GM10248 (cell line): ENCODE results near the gene CDC42BPG.

Source experiments
- CTCF ChIA-PET: fragments of 300-600 bp; sonication (Branson Sonifier 250); formaldehyde crosslinking; extraction: SDS; loops from one replicate; lab custom pipeline; 2021; ENCODE audit warnings: antibody characterized with exemption; lab: Yijun Ruan, JAX
- POLR2A ChIA-PET: fragments of 350-650 bp; sonication (Branson Sonifier 250); formaldehyde crosslinking; extraction: SDS; loops from one replicate; lab custom pipeline; 2020; ENCODE audit warnings: antibody characterized with exemption; lab: Yijun Ruan, JAX
- DNase-seq: peaks from one replicate; pipeline ENCODE4 v3.0.0; 2012; ENCODE audit errors: extremely low spot score
- CTCF ChIP-seq: IDR thresholded peaks from 2 replicates; pipeline ENCODE4 v1.5.1; 2012; ENCODE audit warnings: mild to moderate bottlenecking, low read depth; ENCODE audit errors: extremely low read depth, missing control alignments, control extremely low read depth

The CDC42BPG gene

GRCh38 chr11:64844330-64845128, at the start of gene CDC42BPG:
CDC42BPG (minus strand) TSS chr11:64844653; CDS start chr11:64844569, 84 bp downstream.
- CTCF ChIA-PET, result interaction anchor here (0.8 to 33.1 kb wide), 18 partner anchors 8 to 277 kb away, joined by 3 to 1137 read pairs (median 4); partner anchors contain the start of genes ARL2, EHD1 and TM7SF2
- POLR2A ChIA-PET, result interaction anchor here (1.4 to 11.9 kb wide), 2 partner anchors 31 to 273 kb away, joined by 3 to 129 read pairs; partner anchors contain the start of genes EHD1 and ZNHIT2
- peak; percentile 82 for TF ChIP-seq CTCF
- peak; percentile 83 for DNase-seq

- ChIA-PET POLR2A (no interaction called here), CTCF (interaction anchor here (0.7 to 31.5 kb wide), 15 partner anchors 8 to 228 kb away, joined by 3 to 1137 read pairs (median 3); partner anchors contain the start of genes CDC42BPG, EHD1, FAU and MEN1)
- DNase-seq, result no peak
- no peak for TF ChIP-seq CTCF
Measured at GRCh38 chr11:64893194-64894069, 49.0 kb upstream of the CDC42BPG start.

- no peak for TF ChIP-seq CTCF
- CTCF ChIA-PET, result interaction anchor here (1.5 to 31.5 kb wide), 5 partner anchors 8 to 45 kb away, joined by 3 to 1137 read pairs (median 28); partner anchors contain the start of genes CDC42BPG and EHD1
- no peak for DNase-seq
- POLR2A ChIA-PET, result interaction anchor here (0.9 kb wide), 1 partner anchor 16 kb away, joined by 3 read pairs; no protein-coding TSS in a partner anchor
Measured at GRCh38 chr11:64892838-64893193, 48.4 kb upstream of the CDC42BPG start.

- CTCF ChIA-PET, result interaction anchor here (4.4 to 31.5 kb wide), 3 partner anchors 15 to 38 kb away, joined by 28 to 1137 read pairs (median 152); partner anchors contain the start of genes CDC42BPG and EHD1
- POLR2A ChIA-PET, result interaction anchor here (0.9 kb wide), 1 partner anchor 15 kb away, joined by 3 read pairs; no protein-coding TSS in a partner anchor
Measured at GRCh38 chr11:64892411-64892831, 48.0 kb upstream of the CDC42BPG start.

GRCh38 chr11:64891880-64892279, 47.4 kb upstream of the CDC42BPG start:
- ChIA-PET CTCF (interaction anchor here (1.7 to 31.5 kb wide), 4 partner anchors 11 to 37 kb away, joined by 3 to 1137 read pairs (median 90); partner anchors contain the start of genes CDC42BPG and EHD1), POLR2A (interaction anchor here (0.7 to 0.9 kb wide), 3 partner anchors 15 to 20 kb away, joined by 3 to 5 read pairs (median 4); no protein-coding TSS in a partner anchor)
- DNase-seq, result no peak
- TF ChIP-seq CTCF, result no peak

More at GRCh38 chr11:64892411-64892831, 48.0 kb upstream of the CDC42BPG start:
- no peak for DNase-seq
- TF ChIP-seq CTCF, result no peak
